ENCODE measurements around the gene TESPA1. TPM values are rescaled to one million over a fixed set of nuclear protein-coding genes. Genes with fewer than 3 reads are reported as not detected.
A peak's percentile ranks its signal among the peaks of the same experiment; 100 is the strongest.

TESPA1 gene
- total and polyA plus RNA-seq, 2 of the 8 experiments (the other 6 are each of a cell fraction or from before 2014, with no cell fraction given) = not detected

GRCh38 chr12:54997929-54998522 is 13.5 kb upstream of the TESPA1 start:
- Histone ChIP-seq H3K4me2 (ENCODE audit: insufficient read depth in 1 of 2, low read depth in 2 of 2, low read length in 2 of 2) (peak overlapping the region; percentile 53), H3K4me1 (replicated peaks in 1 of 4; ENCODE audit: control insufficient read depth in 3 of 4, insufficient read depth in 4 of 4, low read length in 3 of 4) (peaks cover 3 to 15% (median 11%) of the 10 kb centered on the region in 4 experiments; a peak in 5 of 7 replicates), H3K4ac (replicated peaks; ENCODE audit: insufficient read length, low read depth, low read length) (no peak overlapping the region), H3K9ac (replicated peaks in 1 of 4; ENCODE audit: extremely low read depth in 1 of 4, low read depth in 3 of 4, low read length in 3 of 4) (no peak overlapping the region), H3K36me3 (ENCODE audit: control insufficient read depth in 2 of 4, insufficient read depth in 4 of 4, low read length in 3 of 4) (no peaks in the 10 kb centered on the region), H2AFZ (ENCODE audit: low read length) (no peak overlapping the region), H3K56ac (replicated peaks; ENCODE audit: insufficient read length, low read depth, low read length) (no peak overlapping the region), H2AK5ac (ENCODE audit: low read depth, low read length) (no peak overlapping the region), H2BK12ac (ENCODE audit: low read depth, low read length) (peak overlapping the region; percentile 56; the same call in 1 of the 2 replicates), H3K4me3 (ENCODE audit: extremely low read depth in 1 of 4, insufficient read depth in 2 of 4, low read depth in 3 of 4, low read length in 4 of 4) (peak overlapping the region in 2 of 4 experiments; percentile 12 to 13; a peak in 2 of 8 replicates), H3K27ac (ENCODE audit: low read depth, low read length) (peak overlapping the region; percentile 64), H2BK5ac (ENCODE audit: low read depth, low read length) (peak overlapping the region; percentile 80; the same call in 1 of the 2 replicates), H2BK120ac (replicated peaks; ENCODE audit: low read depth, low read length) (no peak overlapping the region), H3K23me2 (ENCODE audit: low read depth, low read length) (no peaks in the 10 kb centered on the region; the same call in 1 of the 2 replicates), H3K79me1 (ENCODE audit: low read depth, low read length) (no peaks in the 10 kb centered on the region), H4K5ac (ENCODE audit: insufficient read length, low read depth, low read length) (peak overlapping the region; percentile 20), H2BK15ac (ENCODE audit: low read length) (no peak overlapping the region), H4K91ac (replicated peaks; ENCODE audit: insufficient read length, low read length) (peak overlapping the region; percentile 45), H3K9me3 (ENCODE audit: insufficient read depth in 2 of 2, low read depth in 1 of 2, low read length in 1 of 2) (no peaks in the 10 kb centered on the region), H3K18ac (ENCODE audit: extremely low read depth, low read length) (peak overlapping the region; percentile 91), H3K27me3 (replicated peaks in 1 of 4; ENCODE audit: control insufficient read depth in 3 of 4, extremely low read depth in 1 of 4, insufficient read depth in 3 of 4, low read length in 3 of 4) (no peaks in the 10 kb centered on the region), H3K79me2 (ENCODE audit: control insufficient read depth in 1 of 2, insufficient read depth in 2 of 2, low read length in 2 of 2) (no peaks in the 10 kb centered on the region), H2BK20ac (ENCODE audit: low read length) (peak overlapping the region; percentile 91; the same call in 1 of the 2 replicates), H4K8ac (ENCODE audit: extremely low read depth, insufficient read depth, low read length) (no peak overlapping the region), H3K23ac (ENCODE audit: insufficient read length) (no peak overlapping the region), H4K20me1 (replicated peaks in 1 of 2; ENCODE audit: control insufficient read depth in 1 of 2, insufficient read depth in 2 of 2, low read length in 2 of 2) (no peaks in the 10 kb centered on the region), H3K14ac (ENCODE audit: insufficient read length) (no peak overlapping the region)
- FAIRE-seq (peak; percentile 78), DNase-seq (ENCODE audit: low read depth in 1 of 2, low spot score in 2 of 2) (no peak)
- TF ChIP-seq YY1 (IDR thresholded peaks at IDR 0.05; ENCODE audit: low read depth, low read length) = 0 out of 2 replicates have a peak, but pooled peaks have one; percentile 12
- no peak for TF ChIP-seq SIX5 (IDR thresholded peaks at IDR 0.05; ENCODE audit: low read depth, low read length)
- TF ChIP-seq NANOG (IDR thresholded peaks at IDR 0.05; ENCODE audit: insufficient read depth, low read depth, low read length, poor library complexity, severe bottlenecking) = peak; percentile 84
- TF ChIP-seq POU5F1 (IDR thresholded peaks at IDR 0.05; ENCODE audit: low read depth, low read length) = peak; percentile 96
- TF ChIP-seq SP4 (IDR thresholded peaks at IDR 0.05; ENCODE audit: low read length) = no peak
- peak; percentile 76; the same call in 1 of the 2 replicates for TF ChIP-seq KDM1A (IDR thresholded peaks at IDR 0.05; ENCODE audit: borderline replicate concordance, low read length)
- TF ChIP-seq ASH2L (IDR thresholded peaks at IDR 0.05; ENCODE audit: low read length) = peak; percentile 94
- no peak; the same call in 1 of the 2 replicates for TF ChIP-seq RBBP5 (IDR thresholded peaks at IDR 0.05; ENCODE audit: borderline replicate concordance, low read depth, low read length)
- peak; percentile 47; the same call in 1 of the 2 replicates for TF ChIP-seq SP1 (IDR thresholded peaks at IDR 0.05; ENCODE audit: low read depth, low read length)
- CTCF ChIA-PET (ENCODE audit: partially characterized antibody) = interaction anchor here (0.6 to 13.9 kb wide), 19 partner anchors 9 to 1260 kb away, joined by 3 to 627 read pairs (median 4); partner anchors contain the start of genes ANKRD52 and NEUROD4
- 58% methylated on average over 4 of the region's 4 CpGs; no CpG with 5 or more reads in 1 of the 2 experiments for WGBS, 2 experiments (ENCODE audit: extremely low coverage in 1 of 2, insufficient coverage in 1 of 2, insufficient read length in 1 of 2, insufficient replicate concordance in 2 of 2, low coverage in 1 of 2, low lambda C conversion rate in 2 of 2, missing lambda C conversion rate in 1 of 2)
- POLR2A ChIA-PET (ENCODE audit: partially characterized antibody) = interaction anchor here (0.7 to 3.8 kb wide), 5 partner anchors 12 to 70 kb away, joined by 3 to 12 read pairs (median 5); partner anchors contain the start of gene NEUROD4
